HS-5 (cell line): ENCODE data around the gene SYCP3.
A peak's percentile ranks its signal among the peaks of the same experiment; 100 is the strongest.
"Not testable (repeated sequence)": the region's sequence is repeated elsewhere in the genome, so short reads cannot be mapped to it uniquely, and the experiment has no call there.

Experiments
- DNase-seq: peaks from one replicate; pipeline ENCODE4 v3.0.0-alpha.2; 2012; ENCODE audit warnings: low read depth

The SYCP3 gene

DNA sequence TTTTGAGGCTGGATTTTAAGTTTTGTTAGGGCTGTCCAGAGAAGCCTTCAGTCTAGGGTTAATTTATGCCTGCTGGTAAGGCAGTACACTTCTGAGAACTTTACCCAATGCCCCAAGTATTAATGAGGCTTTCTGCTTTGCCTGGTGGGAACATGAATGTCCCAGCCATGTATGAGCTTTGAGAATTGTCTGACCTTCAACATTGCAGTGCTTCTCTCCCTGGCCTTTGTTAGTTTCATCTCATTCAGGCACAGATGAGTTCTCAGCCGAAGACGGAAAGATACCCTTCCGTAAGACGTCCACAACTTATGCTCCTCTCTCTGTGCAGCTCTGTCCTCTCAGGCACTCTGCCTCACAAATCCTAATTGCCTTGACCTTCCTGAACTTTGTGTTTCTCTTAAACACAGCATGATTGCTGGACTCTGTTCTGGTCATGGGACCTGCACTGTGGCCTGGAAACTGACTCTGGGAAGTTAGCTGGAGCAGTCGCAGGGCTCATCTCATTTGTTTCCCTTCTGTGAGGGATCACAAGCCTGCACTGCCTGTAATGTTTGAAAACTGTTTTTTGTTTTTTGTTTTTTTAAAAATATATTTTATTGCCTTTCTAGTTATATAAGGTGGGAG is 26.1 kb downstream of the SYCP3 start:
- DNase-seq, result no peak

DNA sequence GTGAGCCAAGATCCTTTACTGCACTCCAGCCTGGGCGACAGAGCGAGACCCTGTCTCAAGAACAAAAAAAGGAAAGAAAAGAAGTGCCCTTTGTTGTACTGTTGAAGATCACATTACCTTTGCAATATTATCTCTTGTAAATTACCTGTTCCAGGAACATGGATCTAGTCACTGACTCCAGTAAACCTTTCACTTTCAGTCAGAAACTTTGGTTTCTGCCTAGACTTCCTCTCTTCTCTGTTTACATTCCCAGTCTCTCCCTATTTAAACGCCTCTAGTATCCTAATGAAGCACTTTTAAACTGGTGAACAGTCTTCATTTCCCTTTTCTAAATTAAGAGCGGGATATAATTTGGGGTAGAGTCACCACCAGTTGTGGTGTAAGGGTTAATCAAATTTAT is 29.0 kb downstream of the SYCP3 start:
- DNase-seq, result no peak

GRCh38 chr12:101707131-101707782 is 32.0 kb downstream of the SYCP3 start:
- no peak for DNase-seq

DNA sequence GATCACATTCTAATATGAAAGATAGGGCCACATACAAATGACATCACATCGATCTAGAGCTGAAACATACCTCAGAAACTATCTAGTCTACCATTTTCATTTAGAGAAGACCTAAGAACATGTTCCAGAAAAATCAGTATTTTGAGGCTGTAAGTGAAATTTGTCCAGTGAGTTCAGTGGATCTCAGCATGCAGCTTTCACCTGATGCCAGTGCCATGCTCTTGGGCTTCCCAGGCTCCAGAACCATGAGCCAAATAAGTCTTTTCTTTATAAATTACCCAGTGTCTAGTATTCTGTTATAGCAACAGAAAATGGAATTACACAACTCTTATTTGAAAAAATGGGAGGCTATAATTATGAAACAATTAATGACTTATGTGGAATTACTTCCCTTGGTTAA is 32.9 kb downstream of the SYCP3 start:
- no peak for DNase-seq

GRCh38 chr12:101703487-101703886 is 35.8 kb downstream of the SYCP3 start:
- no peak for DNase-seq

GRCh38 chr12:101700299-101700820 is 38.9 kb downstream of the SYCP3 start:
- no peak for DNase-seq

DNA sequence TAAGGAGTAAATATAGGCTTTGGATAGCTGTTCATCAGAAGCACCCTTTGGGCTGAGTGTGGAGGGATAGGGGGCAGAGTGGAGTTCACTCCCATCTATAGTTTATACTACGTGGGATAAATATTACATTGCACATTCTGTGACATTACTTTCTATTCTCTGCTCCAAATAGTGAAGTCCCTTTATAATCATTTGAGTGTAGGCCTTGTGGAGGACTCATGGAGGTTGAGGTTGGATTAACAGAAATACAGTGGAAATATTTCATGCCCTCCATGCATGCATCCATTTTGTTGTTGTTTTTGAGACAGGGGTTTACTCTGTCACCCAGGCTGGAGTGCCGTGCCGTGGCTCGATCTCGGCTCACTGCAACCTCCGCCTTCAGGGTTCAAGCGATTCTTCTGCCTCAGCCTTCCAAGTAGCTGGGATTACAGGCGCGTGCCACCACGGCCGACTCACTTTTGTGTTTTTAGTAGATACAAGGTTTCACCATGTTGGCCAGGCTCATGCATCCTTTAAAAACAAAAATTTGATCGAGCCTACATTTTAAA is 40.4 kb downstream of the SYCP3 start:
- no peak for DNase-seq

DNA sequence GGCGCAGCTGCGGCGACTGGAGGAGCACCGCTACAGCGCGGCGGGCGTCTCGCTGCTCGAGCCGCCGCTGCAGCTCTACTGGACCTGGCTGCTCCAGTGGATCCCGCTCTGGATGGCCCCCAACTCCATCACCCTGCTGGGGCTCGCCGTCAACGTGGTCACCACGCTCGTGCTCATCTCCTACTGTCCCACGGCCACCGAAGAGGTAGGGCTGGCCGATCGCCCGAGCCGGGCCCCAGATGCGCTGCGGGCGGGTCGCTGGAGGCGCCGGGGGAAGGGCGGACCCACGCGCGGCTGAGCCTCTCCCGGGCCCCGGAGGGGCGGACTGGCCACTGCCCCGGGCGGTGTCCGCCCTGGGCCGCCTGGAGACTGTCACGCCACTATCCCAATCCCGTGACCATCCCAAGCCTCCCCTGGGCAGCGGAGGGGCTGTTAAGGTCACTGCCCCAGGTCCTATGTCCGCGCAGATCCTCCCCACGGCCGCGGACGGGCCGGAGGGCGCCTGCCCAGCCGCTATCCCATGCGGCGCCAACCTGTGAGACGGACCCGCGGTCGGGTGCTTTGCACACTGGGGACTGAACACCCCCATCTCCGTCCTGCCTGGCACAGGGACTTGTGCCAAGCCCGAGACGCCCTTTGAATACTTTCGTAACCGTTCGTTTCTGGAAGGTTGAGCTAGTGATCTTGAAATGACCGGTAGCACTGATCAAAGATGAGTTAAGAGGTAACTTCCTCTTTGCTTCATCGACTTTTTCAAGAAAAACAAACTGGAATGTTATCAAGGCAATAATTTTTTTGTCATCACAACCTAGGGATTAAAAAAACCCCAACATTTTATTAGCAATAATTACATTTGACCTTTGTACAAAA is 41.1 kb downstream of the SYCP3 start:
- peak; percentile 33 for DNase-seq

DNA sequence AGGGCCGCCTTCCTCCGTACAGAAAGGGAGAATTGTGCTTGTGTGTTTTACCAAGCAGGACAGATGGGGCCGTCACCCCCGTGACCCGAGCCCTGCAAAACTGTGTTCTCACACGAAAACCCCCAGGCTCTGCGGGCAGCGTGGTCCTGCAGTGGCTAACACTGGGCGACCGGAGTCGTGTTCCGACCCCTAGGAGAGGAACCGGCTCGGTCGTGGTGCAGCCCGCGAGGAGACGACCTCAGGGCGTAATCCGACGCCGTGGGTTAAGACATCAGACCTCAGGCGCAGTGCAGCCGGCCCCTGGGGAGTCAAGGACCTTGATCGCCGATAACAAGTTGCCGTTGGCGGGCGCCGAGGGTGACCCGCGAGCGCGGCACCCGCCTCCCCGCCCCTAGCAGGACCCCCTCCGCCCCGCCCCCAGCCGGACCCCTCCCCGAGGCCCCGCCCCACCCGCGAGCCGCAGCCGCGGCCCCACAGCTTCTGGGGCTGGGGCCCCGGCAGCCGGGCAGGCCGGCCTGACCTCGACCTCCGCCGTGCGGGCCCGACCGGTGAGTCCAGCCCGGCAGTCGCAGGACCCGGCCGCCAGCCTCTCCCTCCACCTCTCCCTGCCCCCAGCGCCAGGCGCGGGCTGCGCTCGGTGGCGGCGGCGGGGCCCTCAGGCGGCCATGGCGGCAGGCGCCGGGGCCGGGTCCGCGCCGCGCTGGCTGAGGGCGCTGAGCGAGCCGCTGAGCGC is 41.9 kb downstream of the SYCP3 start, which contains the start of gene CHPT1:
Gene CHPT1 (plus strand): TSS at position 444 of the 733 bp plus-strand sequence. CDS start 222 bp downstream, at position 666.
- no peak for DNase-seq

DNA sequence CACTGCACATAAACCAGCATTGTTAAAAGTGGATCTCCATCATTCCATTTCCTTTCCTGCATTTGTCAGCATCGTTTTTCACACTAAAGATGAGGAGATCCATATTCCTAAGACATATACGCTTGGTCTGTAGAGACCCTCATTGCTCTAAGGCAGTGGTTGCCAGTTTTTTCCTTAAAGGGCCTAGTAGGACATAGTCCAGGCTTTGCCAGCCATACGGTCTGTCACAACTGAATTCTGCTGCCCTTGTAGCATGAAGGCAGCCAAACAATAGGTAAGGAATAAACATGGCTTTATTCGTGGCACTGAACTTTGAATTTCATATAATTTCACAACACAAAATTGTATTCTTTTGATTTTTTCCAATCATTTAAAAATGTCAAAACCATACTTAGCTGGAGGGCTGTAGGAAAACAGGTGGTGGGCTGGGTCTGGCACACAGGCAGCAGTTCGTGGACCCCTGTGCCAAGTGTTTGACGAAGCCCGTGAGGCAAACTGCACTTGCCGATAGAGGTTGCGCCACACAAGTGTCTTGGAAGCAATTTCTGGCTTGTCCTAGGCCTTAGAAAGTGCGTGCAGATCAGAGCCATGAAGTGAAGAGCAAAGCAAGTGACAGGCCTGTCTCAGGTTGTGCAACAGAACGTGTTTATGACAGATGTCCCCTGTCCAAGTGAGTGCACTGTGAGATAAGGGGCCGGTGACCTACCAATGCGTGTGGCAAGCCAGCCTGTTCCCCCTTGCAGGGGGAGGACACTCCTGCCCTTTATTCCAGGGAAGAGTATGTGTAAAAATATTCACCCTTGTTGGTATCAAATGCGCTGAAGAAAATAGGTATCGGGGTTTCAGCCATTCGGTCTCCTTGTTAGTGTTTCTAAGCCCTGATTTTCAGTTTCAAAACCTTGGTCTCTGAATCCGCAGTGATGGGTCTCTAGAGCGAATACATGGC is 42.7 kb downstream of the SYCP3 start:
- no peak for DNase-seq

GRCh38 chr12:101695706-101696105 is 43.6 kb downstream of the SYCP3 start:
- DNase-seq, result no peak

GRCh38 chr12:101694986-101695385 is 44.3 kb downstream of the SYCP3 start:
- no peak for DNase-seq

GRCh38 chr12:101694297-101694848 is 44.9 kb downstream of the SYCP3 start:
- no peak for DNase-seq

GRCh38 chr12:101691503-101692096 is 47.7 kb downstream of the SYCP3 start:
- DNase-seq, result no peak

DNA sequence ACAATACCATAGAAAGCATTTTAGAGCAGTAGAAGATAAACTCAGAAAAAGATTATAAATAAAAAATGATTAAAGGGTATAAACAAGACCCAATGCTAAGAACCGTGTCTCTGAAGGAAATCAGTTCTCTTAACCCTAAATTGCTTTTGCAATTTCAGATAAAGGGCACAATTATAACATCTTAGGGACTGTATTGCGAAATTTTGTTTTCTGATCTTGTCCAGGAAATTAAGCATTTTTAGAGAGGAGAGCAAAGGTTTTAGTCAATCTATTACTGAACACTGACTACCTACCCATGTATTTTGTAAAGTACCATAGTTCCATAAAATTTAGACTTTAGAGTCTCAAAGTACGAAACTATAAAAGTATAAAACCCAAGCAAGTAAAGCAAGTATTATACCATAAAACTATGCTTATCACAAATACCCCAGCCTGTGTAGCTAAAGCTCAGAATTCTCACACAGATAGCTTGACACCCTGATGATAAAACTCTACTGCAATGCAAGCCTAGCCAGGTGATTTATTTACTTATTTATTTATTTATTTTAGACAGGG is 48.6 kb downstream of the SYCP3 start:
- DNase-seq, result no peak

GRCh38 chr12:101686176-101686575 is 53.1 kb downstream of the SYCP3 start:
- no peak for DNase-seq

GRCh38 chr12:101685092-101685491 is 54.2 kb downstream of the SYCP3 start:
- no peak for DNase-seq

DNA sequence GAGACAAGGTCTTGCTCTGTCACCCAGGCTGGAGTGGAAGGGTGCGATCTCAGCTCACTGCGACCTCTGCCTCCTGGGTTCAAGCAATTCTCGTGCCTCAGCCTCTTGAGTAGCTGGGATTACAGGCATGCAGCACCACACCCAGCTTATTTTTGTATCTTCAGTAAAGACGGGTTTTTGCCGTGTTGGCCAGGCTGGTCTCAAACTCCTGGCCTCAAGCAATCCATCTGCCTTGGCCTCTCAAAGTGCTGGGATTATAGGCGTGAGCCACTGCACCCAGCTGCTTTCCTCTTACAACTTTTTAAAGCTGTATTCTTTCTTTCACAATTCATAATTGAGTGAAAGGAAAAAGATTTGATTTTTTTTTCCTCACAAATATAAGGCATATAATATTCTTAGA is 57.6 kb downstream of the SYCP3 start:
- DNase-seq, result not testable (repeated sequence)

DNA sequence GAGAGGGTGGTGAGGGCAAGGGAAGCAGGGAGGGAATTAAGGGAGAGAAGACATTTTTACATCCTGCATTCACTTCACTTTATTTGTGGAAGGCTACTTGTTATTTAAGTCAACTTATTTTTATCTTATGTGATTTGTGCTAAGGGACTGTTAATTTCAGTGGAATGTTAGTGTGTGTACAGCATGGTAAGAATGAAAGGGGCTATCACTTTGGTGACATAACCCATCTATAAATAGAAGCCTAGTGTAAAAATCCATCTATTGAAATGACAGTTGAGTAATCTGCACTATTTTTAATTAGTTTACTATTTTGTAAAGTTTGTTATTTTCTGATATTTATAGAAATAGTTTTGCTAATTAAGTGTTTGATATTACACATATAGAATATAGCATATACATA is 58.6 kb downstream of the SYCP3 start:
- no peak for DNase-seq
